ENCODE measurements around the gene CITED1. TPM values are rescaled to one million over a fixed set of nuclear protein-coding genes. Genes with fewer than 3 reads are reported as not detected.

CITED1 gene
- total RNA-seq, 1 donor from 2014 or later: 1.1 TPM

GRCh38 chrX:72297953-72298730 is 7.6 kb downstream of the CITED1 start:
- H3K27me3 Mint-ChIP-seq (ENCODE audit: unreplicated experiment): peaks cover 50% of the 10 kb centered on the region
- no peaks in the 10 kb centered on the region for H3K9me3 Mint-ChIP-seq (ENCODE audit: unreplicated experiment)
- no peak overlapping the region for H3K4me3 Mint-ChIP-seq (ENCODE audit: unreplicated experiment)
- TF ChIP-seq, protein P1, sequence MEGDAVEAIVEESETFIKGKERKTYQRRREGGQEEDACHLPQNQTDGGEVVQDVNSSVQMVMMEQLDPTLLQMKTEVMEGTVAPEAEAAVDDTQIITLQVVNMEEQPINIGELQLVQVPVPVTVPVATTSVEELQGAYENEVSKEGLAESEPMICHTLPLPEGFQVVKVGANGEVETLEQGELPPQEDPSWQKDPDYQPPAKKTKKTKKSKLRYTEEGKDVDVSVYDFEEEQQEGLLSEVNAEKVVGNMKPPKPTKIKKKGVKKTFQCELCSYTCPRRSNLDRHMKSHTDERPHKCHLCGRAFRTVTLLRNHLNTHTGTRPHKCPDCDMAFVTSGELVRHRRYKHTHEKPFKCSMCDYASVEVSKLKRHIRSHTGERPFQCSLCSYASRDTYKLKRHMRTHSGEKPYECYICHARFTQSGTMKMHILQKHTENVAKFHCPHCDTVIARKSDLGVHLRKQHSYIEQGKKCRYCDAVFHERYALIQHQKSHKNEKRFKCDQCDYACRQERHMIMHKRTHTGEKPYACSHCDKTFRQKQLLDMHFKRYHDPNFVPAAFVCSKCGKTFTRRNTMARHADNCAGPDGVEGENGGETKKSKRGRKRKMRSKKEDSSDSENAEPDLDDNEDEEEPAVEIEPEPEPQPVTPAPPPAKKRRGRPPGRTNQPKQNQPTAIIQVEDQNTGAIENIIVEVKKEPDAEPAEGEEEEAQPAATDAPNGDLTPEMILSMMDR (IDR thresholded peaks at IDR 0.05): no peak
- H3K36me3 Mint-ChIP-seq (ENCODE audit: unreplicated experiment): peaks cover 4% of the 10 kb centered on the region
- H3K27ac Mint-ChIP-seq (ENCODE audit: unreplicated experiment): no peak overlapping the region
- H3K4me1 Mint-ChIP-seq (ENCODE audit: unreplicated experiment): no peaks in the 10 kb centered on the region
- DNase-seq (ENCODE audit: extremely low spot score, unreplicated experiment): peak; percentile 40

DNA sequence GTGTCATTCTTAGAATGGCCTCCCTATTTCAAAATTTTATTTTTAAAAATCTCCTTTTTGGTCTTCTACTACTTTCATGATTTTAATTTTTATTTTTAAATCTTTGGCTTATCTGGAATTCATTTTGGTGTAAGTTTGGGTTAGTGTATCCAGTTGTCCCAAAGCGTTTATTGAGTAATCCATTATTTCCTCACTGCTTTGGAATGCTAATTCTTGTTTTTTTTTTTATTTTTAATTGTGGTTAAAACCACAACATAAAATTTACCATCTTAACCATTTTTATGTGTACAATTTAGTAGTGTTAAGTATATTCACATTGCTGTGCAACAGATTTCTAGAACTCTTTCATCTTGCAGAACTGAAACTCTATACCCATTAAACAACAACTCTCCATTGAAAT is 8.7 kb downstream of the CITED1 start:
- TF ChIP-seq, protein P1 (IDR thresholded peaks at IDR 0.05): no peak
- Mint-ChIP-seq H3K9me3 (ENCODE audit: unreplicated experiment) (no peaks in the 10 kb centered on the region), H3K36me3 (ENCODE audit: unreplicated experiment) (no peaks in the 10 kb centered on the region), H3K27ac (ENCODE audit: unreplicated experiment) (no peak overlapping the region), H3K27me3 (ENCODE audit: unreplicated experiment) (peaks cover 51% of the 10 kb centered on the region), H3K4me1 (ENCODE audit: unreplicated experiment) (no peaks in the 10 kb centered on the region), H3K4me3 (ENCODE audit: unreplicated experiment) (no peak overlapping the region)
- DNase-seq (ENCODE audit: extremely low spot score, unreplicated experiment): no peak

DNA sequence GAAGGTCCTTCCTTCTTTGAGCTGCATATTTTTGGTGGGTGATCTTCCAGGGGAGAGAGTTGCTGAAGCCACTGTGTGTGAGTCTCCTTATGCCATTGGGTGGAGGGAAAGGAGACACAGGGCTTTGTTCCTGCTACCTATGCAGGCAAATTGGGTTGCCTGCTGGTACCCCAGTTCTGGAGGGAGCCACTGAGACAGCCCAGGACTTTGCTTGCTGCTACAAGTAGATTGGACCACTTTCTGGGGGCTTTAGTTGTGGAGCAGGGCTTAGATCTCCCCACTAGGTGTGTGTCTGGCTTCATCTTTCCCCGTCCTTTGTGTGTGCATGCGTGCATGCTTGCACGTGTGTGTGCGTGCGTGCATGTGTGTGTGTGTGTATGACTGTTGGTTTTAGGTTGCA is 10.0 kb downstream of the CITED1 start:
- TF ChIP-seq, protein P1 (IDR thresholded peaks at IDR 0.05): no peak
- H3K27ac Mint-ChIP-seq (ENCODE audit: unreplicated experiment): no peak overlapping the region
- peak; percentile 46 for DNase-seq (ENCODE audit: extremely low spot score, unreplicated experiment)
- peaks cover 53% of the 10 kb centered on the region for H3K27me3 Mint-ChIP-seq (ENCODE audit: unreplicated experiment)
- H3K9me3 Mint-ChIP-seq (ENCODE audit: unreplicated experiment): no peaks in the 10 kb centered on the region
- no peaks in the 10 kb centered on the region for H3K36me3 Mint-ChIP-seq (ENCODE audit: unreplicated experiment)
- H3K4me1 Mint-ChIP-seq (ENCODE audit: unreplicated experiment): no peaks in the 10 kb centered on the region
- H3K4me3 Mint-ChIP-seq (ENCODE audit: unreplicated experiment): no peak overlapping the region

GRCh38 chrX:72294497-72294896 is 11.2 kb downstream of the CITED1 start:
- Mint-ChIP-seq H3K9me3 (ENCODE audit: unreplicated experiment) (no peaks in the 10 kb centered on the region), H3K27me3 (ENCODE audit: unreplicated experiment) (peaks cover 51% of the 10 kb centered on the region), H3K4me1 (ENCODE audit: unreplicated experiment) (no peaks in the 10 kb centered on the region), H3K4me3 (ENCODE audit: unreplicated experiment) (no peak overlapping the region), H3K36me3 (ENCODE audit: unreplicated experiment) (no peaks in the 10 kb centered on the region), H3K27ac (ENCODE audit: unreplicated experiment) (no peak overlapping the region)
- DNase-seq (ENCODE audit: extremely low spot score, unreplicated experiment): no peak
- TF ChIP-seq, protein P1 (IDR thresholded peaks at IDR 0.05): no peak

DNA sequence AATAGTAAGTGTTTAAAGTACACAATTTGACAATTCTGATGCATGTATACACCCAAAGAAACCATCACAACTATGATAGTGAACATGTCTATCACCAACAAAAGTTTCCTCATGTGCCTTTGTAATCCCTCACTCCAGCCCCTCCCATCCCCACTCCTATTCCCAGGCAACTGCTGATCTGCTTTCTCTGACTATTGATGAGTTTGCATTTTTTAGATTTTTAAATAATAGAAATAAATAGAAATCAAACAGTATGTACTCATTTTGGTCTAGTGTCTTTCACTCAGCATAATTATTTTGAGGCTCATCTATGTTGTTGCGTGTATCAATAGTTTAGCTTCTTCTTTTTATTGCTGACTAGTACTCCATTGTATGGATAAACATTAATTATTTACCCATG is 23.4 kb downstream of the CITED1 start:
- Mint-ChIP-seq H3K4me3 (ENCODE audit: unreplicated experiment) (no peak overlapping the region), H3K27me3 (ENCODE audit: unreplicated experiment) (peaks cover 30% of the 10 kb centered on the region), H3K27ac (ENCODE audit: unreplicated experiment) (no peak overlapping the region), H3K36me3 (ENCODE audit: unreplicated experiment) (no peaks in the 10 kb centered on the region), H3K4me1 (ENCODE audit: unreplicated experiment) (no peaks in the 10 kb centered on the region), H3K9me3 (ENCODE audit: unreplicated experiment) (no peaks in the 10 kb centered on the region)
- TF ChIP-seq, protein P1 (IDR thresholded peaks at IDR 0.05): no peak
- peak; percentile 15 for DNase-seq (ENCODE audit: extremely low spot score, unreplicated experiment)

Measured in osteocyte (in vitro differentiated cells).